ENCODE data around the gene CCL4.

Gene CCL4

GRCh38 chr17:36147601-36148000, 44.0 kb downstream of the CCL4 start:
- Histone ChIP-seq H3K27ac (no peak overlapping the region), H3K4me3 (no peak overlapping the region)
- no peak for DNase-seq (ENCODE audit: low spot score)
- no peak for TF ChIP-seq CTCF (IDR thresholded peaks at IDR 0.05)

- DNase-seq (ENCODE audit: low spot score): no peak
Measured at GRCh38 chr17:36148559-36149295, 45.1 kb downstream of the CCL4 start.

GRCh38 chr17:36149296-36149820, 45.7 kb downstream of the CCL4 start:
- no peak for DNase-seq (ENCODE audit: low spot score)
- peak overlapping the region in 1 of 2 donors; percentile 23 for H3K27ac ChIP-seq
- peak overlapping the region; percentile 45 for H3K4me3 ChIP-seq
- no peak for TF ChIP-seq CTCF (IDR thresholded peaks at IDR 0.05)

More at GRCh38 chr17:36148559-36149295, 45.1 kb downstream of the CCL4 start:
- Histone ChIP-seq H3K27ac (peak overlapping the region in 1 of 2 donors; percentile 23), H3K4me3 (peak overlapping the region; percentile 45)
- TF ChIP-seq CTCF (IDR thresholded peaks at IDR 0.05): peak; percentile 90

- Histone ChIP-seq H3K27ac (no peak overlapping the region), H3K4me3 (no peak overlapping the region)
- no peak for DNase-seq (ENCODE audit: low spot score)
- no peak for TF ChIP-seq CTCF (IDR thresholded peaks at IDR 0.05)
Measured at GRCh38 chr17:36151891-36152638, 48.4 kb downstream of the CCL4 start.

GRCh38 chr17:36152639-36153120, 49.1 kb downstream of the CCL4 start:
- Histone ChIP-seq H3K4me3 (no peak overlapping the region), H3K27ac (no peak overlapping the region)
- no peak for DNase-seq (ENCODE audit: low spot score)
- no peak for TF ChIP-seq CTCF (IDR thresholded peaks at IDR 0.05)

- no peak for TF ChIP-seq CTCF (IDR thresholded peaks at IDR 0.05)
- H3K4me3 ChIP-seq: no peak overlapping the region
- H3K27ac ChIP-seq: no peak overlapping the region
- DNase-seq (ENCODE audit: low spot score): no peak
Measured at GRCh38 chr17:36153895-36154610, 50.4 kb downstream of the CCL4 start.
